NCI-H2029 (cell line): ENCODE results near the gene ELP5.

ENCODE experiments used
- DNase-seq: peaks from one replicate; lab custom pipeline; 2025; lab: John Stamatoyannopoulos, UW

The ELP5 gene

GRCh38 chr17:7285679-7286078 lies 33.7 kb downstream of the ELP5 start:
- DNase-seq: no peak

DNA sequence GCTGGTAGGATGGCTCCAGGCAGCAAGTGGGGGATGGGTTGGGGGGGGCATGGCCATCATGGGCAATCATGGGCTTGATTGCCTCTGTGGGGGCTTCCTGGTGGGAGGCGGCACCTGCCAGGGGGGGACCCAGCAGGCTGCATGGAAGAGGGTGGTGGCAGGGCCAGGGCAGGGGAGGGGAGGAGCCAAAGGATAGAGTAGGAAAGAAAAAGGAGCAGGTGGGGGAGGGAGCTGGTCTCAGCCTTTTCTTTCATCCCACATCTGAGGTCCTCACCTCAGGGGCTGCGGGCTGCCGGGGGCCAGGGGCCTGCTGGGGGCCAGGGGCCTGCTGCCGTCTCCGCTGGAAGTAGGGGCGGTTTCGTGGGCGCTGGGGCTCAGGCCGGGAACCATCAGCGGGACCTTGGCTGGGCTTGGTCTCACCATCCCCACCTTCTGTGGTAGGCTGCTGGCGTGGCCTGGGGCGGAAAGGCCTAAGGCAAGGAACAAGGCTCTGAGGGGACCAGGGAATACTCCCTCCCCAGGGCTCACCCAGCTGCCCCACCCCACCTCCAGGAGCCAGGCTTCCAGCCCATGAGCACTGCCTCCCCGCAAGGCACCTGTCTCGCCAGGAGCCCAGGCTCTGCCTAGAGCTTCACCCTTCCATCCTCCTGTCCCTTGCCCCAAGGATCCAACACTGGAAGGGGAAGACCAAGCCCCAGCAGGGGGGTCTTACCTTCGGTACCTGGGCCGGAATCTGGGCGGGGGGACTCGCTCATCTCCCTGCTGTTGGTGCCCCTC lies 37.4 kb downstream of the ELP5 start:
- no peak for DNase-seq

GRCh38 chr17:7290166-7290565 lies 38.2 kb downstream of the ELP5 start:
- DNase-seq: no peak

DNA sequence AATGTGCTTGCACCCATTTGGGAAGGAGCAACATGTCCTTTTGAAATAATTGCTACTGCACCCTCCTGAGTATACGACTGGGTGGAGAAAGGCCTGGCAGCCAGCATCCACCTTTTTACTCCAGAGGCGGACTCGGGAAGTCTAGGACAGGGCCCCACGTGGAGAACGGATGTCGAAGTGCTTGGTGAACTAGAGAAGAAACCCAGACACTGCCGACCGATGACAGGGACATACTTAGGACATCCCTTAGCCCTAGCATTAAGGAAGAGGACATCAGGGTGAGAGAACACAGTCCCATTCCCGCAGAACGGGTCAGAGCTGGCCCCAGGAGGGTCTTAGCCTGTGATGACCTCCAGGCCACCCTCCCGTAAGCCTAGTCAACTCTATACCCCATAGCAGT lies 38.7 kb downstream of the ELP5 start:
- DNase-seq: no peak

DNA sequence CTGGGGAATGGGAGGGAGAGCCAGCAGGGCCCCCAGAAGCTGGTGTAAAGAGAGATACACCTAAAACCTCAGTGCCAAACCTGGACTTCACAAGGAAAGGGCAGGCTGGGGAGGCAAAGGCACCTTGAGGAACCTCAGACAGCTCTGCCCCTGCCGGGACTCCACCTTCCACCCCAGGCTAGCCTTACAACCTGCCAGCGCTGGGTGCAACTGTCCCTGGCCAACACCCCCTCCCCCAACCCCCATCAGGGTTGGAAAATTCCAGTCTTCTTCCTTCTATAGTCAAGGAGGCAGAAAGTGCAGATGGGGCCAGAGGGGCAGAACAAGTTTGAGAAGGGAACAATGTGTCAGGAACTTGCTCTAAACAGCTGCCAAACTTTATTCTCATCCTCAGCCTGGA lies 40.2 kb downstream of the ELP5 start:
- DNase-seq: no peak

GRCh38 chr17:7292729-7293128 lies 40.7 kb downstream of the ELP5 start:
- DNase-seq: no peak

- DNase-seq: no peak
These were observed 41.1 kb downstream of the ELP5 start for GRCh38 chr17:7293159-7293558.

GRCh38 chr17:7293816-7294613 lies 42.0 kb downstream of the ELP5 start:
- no peak for DNase-seq

GRCh38 chr17:7294614-7295153 lies 42.7 kb downstream of the ELP5 start, which contains the start of gene YBX2:
Gene YBX2, minus strand, starts transcription at chr17:7294639. Its CDS starts 139 bp downstream, at chr17:7294500.
- peak; percentile 55 for DNase-seq

DNA sequence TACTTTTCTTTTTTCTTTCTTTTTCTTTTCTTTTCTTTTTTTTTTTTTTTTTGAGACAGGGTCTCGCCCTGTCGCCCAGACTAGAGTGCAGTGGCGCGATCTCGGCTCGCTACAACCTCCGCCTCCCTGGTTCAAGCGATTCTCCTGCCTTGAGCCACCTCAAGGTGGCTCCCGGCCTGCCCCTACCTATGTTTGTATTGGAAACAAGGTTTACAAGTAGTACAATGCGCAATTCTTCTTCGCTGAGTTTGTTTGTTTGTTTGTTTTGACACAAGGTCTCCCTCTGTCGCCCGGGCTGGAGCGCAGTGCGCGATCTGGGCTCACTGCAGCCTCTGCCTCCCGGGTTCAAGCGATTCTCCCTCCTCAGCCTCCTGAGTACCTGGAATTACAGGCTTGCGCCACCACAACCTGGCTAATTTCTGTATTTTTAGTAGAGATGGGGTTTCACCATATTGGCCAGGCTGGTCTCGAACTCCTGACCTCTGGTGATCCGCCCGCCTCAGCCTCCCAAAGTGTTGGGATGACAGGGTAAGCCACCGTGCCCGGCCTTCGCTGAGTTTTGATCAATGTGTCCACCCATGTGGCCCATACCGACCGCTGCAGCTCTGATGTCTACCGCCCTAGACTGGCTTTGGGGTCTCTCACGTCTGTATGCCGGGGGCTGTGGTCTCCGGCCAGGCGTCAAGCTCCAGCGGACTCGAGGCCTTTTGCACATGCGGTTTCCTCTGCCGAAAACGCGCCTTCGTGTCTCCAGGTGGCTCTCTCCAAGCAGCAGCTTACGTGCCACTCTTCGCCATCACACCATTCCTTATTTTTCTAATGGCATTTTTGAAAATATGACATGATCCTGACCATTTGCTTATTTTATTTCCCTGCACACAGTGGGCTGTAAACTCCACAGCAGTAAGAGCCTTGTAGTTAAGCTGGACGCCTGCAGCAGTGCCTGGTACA lies 43.5 kb downstream of the ELP5 start:
- no peak for DNase-seq

DNA sequence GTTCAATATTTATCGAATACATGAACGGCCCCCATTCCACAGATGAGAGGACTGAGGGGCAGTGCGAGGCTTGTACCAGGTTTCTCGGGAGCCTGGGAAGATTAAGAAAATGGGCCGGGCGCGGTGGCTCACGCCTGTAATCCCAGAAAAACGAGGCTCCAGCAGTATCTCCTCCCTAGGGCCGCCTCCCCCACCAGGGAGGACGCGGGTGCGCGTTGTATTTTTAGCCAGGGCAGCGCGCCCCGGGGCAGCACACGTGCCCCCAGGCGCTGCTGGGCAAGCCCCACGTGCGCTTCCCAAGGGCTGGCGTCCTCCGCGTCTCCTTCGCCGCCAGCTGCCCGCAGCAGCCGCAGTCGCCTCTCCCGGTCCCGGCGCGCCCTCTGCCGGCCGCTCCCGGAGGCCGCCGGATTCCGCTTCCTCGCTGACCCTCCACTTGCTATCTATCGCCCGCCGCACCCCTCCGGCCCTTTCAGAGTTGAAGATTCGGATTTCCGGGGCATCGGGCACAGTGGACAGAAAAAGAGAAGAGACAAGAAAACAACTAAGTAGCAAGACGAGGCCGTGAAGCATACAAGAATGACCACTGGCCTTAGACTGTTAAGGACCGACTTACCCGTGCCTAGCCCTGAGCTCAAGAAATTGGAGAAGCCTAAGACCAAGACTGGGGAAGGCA lies 44.3 kb downstream of the ELP5 start:
- DNase-seq: peak; percentile 39

- no peak for DNase-seq
These were observed 52.2 kb downstream of the ELP5 start for GRCh38 chr17:7304179-7304578.

DNA sequence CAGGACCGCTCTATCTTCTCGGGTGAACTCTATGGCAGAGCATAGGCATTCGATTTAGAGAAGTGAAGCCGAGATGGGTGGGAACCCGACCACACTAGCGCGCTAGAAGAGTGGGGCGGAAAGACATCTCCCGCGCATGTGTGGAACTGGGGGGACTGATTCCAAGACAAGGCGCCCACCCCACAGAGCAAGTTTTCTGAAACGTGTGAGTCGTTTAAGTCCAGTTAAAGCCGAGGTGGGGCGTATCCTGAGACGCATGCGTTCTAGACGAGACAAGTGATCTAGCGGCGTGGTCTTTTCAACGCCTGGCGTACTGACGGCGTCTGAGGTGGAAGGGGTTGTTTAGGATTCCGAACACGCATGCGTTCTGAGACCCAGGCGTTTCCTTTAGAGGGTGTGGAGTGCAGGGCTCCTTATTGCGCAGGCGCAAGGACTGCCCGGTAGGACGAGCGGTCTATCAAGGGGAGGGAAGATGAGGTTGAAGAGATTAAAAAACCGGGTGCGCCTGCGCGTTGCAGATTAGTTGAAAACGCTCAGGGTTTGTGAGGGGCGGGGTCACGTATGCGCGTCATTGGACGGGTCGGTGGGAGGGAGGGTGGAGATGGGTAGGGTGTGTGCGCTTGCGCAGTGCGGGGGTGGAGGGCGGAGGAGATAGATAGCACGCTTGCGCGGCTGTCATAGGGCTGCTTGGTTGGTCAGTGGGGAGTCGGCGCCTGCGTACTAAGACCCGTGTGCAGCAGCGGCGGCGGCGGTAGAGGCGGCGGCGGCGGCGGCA lies 55.1 kb downstream of the ELP5 start, which contains the start of gene EIF5A:
Gene EIF5A, plus strand, starts transcription at position 718 of the 775 bp plus-strand sequence. CDS start 2,008 bp downstream, outside the sequence.
- DNase-seq: peak; percentile 97

- no peak for DNase-seq
These were observed 55.9 kb downstream of the ELP5 start for GRCh38 chr17:7307686-7308624.

- DNase-seq: peak; percentile 68
These were observed 56.8 kb downstream of the ELP5 start for GRCh38 chr17:7308625-7309433.
